Ishikawa (cell line): Measurements from ENCODE around the gene HOXD13.

ENCODE experiments used
- CEBPB ChIP-seq: IDR thresholded peaks from 2 replicates; pipeline ENCODE4 v1.6.1; 2012
- CREB1 ChIP-seq: IDR thresholded peaks from 2 replicates; pipeline ENCODE4 v1.6.1; 2012; ENCODE audit warnings: low read depth
- EGR1 ChIP-seq: IDR thresholded peaks from 2 replicates; pipeline ENCODE4 v1.6.1; 2012
- EP300 ChIP-seq: IDR thresholded peaks from 2 replicates; pipeline ENCODE4 v1.6.1; 2012; ENCODE audit warnings: borderline replicate concordance
- FOXM1 ChIP-seq: IDR thresholded peaks from 2 replicates; pipeline ENCODE4 v1.6.1; 2012; ENCODE audit warnings: low read depth, borderline replicate concordance
- NFIC ChIP-seq: IDR thresholded peaks from 2 replicates; pipeline ENCODE4 v1.6.1; 2012
- RAD21 ChIP-seq: IDR thresholded peaks from 2 replicates; pipeline ENCODE4 v1.6.1; 2012; ENCODE audit warnings: low read depth
- TAF1 ChIP-seq: IDR thresholded peaks from 2 replicates; pipeline ENCODE4 v1.6.1; 2012; ENCODE audit warnings: low read depth, mild to moderate bottlenecking
- TCF12 ChIP-seq: IDR thresholded peaks from 2 replicates; pipeline ENCODE4 v1.6.1; 2012; ENCODE audit warnings: low read depth
- TEAD4 ChIP-seq: IDR thresholded peaks from 2 replicates; pipeline ENCODE4 v1.6.1; 2012
- YY1 ChIP-seq: IDR thresholded peaks from 2 replicates; pipeline ENCODE4 v1.6.1; 2012; ENCODE audit warnings: low read depth
- ZBTB7A ChIP-seq: IDR thresholded peaks from 2 replicates; pipeline ENCODE4 v1.6.1; 2012; ENCODE audit warnings: low read depth
- TF ChIP-seq, protein P1 (sequence below): IDR thresholded peaks from 2 replicates; pipeline ENCODE4 v1.6.1; 2012
- TF ChIP-seq, protein P2 (sequence below): IDR thresholded peaks from 2 replicates; pipeline ENCODE4 v1.6.1; 2012
- TF ChIP-seq, protein P3 (sequence below): IDR thresholded peaks from 2 replicates; pipeline ENCODE4 v1.6.1; 2012; ENCODE audit warnings: low read depth, mild to moderate bottlenecking

The HOXD13 gene

DNA sequence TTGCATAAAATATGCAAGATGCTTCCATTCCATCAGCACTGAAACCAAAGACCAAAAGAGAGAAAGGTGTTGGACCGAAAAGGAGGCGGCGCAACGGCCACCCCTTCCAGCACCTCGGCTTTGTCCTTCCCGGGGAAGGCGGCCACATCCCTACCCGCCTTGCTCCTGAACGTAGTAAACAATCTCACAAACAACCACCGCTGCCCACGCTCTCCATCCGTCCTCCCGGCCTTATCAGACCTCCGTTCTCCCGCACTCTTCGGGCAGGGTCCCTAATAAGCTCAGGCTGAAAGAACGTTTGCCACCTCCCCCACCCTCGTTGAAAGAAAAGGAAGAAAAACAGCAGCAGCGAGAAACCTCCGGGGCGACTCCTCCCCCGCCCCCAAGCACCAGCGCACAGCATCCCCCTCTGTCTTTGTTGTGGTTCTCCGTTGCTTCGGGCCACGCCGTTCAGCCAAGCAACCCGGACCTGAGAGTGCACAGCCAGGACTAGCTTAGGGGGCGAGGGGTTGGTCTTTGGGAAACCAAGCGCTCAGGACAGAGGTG lies 13.2 kb upstream of the HOXD13 start:
- no peak for TF ChIP-seq NFIC
- no peak for TF ChIP-seq TCF12
- no peak for TF ChIP-seq EP300
- TF ChIP-seq TAF1, result no peak
- no peak for TF ChIP-seq ZBTB7A
- TF ChIP-seq, protein P1, sequence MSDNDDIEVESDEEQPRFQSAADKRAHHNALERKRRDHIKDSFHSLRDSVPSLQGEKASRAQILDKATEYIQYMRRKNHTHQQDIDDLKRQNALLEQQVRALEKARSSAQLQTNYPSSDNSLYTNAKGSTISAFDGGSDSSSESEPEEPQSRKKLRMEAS, result no peak
- no peak for TF ChIP-seq CEBPB
- TF ChIP-seq, protein P2, sequence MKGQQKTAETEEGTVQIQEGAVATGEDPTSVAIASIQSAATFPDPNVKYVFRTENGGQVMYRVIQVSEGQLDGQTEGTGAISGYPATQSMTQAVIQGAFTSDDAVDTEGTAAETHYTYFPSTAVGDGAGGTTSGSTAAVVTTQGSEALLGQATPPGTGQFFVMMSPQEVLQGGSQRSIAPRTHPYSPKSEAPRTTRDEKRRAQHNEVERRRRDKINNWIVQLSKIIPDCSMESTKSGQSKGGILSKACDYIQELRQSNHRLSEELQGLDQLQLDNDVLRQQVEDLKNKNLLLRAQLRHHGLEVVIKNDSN, result no peak
- no peak for TF ChIP-seq EGR1
- TF ChIP-seq RAD21, result no peak
- TF ChIP-seq CREB1, result no peak
- TF ChIP-seq, protein P3, sequence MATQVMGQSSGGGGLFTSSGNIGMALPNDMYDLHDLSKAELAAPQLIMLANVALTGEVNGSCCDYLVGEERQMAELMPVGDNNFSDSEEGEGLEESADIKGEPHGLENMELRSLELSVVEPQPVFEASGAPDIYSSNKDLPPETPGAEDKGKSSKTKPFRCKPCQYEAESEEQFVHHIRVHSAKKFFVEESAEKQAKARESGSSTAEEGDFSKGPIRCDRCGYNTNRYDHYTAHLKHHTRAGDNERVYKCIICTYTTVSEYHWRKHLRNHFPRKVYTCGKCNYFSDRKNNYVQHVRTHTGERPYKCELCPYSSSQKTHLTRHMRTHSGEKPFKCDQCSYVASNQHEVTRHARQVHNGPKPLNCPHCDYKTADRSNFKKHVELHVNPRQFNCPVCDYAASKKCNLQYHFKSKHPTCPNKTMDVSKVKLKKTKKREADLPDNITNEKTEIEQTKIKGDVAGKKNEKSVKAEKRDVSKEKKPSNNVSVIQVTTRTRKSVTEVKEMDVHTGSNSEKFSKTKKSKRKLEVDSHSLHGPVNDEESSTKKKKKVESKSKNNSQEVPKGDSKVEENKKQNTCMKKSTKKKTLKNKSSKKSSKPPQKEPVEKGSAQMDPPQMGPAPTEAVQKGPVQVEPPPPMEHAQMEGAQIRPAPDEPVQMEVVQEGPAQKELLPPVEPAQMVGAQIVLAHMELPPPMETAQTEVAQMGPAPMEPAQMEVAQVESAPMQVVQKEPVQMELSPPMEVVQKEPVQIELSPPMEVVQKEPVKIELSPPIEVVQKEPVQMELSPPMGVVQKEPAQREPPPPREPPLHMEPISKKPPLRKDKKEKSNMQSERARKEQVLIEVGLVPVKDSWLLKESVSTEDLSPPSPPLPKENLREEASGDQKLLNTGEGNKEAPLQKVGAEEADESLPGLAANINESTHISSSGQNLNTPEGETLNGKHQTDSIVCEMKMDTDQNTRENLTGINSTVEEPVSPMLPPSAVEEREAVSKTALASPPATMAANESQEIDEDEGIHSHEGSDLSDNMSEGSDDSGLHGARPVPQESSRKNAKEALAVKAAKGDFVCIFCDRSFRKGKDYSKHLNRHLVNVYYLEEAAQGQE, result no peak
- no peak for TF ChIP-seq FOXM1

DNA sequence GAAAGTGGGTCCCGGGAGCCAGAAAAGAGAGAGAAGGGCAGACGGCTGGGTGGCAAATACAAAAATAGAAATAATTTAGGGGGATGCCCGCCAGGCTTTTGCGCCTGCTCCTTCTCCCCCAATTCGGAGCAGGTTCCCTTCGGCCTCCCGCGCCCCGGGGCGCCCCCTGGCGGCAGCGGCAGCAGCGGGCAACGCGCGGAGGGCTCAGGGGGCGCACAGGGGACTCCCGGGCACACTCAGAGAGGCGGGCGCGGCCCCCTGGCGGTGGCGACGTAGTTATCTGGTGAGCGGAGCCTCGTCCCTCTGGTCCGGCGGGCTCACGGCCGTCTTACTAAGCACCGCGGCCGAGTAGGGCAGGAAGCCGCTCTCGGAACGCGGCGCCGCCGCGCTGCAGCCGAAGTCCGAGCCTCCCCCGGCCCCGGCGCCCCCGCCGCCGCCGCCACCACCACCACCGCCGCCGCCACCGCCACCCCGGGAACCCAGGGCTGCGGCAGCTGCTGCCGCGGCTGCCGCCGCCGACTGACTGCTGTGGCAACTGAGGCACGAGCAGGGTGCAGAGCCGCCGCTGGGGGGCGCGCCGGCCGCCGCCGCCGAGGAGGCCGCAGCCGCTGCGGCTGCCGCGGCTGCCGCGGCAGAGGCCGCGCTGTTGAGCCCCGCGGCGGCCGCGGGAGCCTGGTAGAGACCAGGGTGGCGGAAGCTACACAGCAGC lies 12.5 kb upstream of the HOXD13 start:
- TF ChIP-seq CREB1 (no peak), TAF1 (no peak), TCF12 (no peak), EGR1 (no peak), RAD21 (peak; percentile 42; the same call in 1 of the 2 replicates), ZBTB7A (peak; percentile 98)
- TF ChIP-seq, protein P1, result no peak
- TF ChIP-seq, protein P3, result no peak
- TF ChIP-seq, protein P2, result no peak

DNA sequence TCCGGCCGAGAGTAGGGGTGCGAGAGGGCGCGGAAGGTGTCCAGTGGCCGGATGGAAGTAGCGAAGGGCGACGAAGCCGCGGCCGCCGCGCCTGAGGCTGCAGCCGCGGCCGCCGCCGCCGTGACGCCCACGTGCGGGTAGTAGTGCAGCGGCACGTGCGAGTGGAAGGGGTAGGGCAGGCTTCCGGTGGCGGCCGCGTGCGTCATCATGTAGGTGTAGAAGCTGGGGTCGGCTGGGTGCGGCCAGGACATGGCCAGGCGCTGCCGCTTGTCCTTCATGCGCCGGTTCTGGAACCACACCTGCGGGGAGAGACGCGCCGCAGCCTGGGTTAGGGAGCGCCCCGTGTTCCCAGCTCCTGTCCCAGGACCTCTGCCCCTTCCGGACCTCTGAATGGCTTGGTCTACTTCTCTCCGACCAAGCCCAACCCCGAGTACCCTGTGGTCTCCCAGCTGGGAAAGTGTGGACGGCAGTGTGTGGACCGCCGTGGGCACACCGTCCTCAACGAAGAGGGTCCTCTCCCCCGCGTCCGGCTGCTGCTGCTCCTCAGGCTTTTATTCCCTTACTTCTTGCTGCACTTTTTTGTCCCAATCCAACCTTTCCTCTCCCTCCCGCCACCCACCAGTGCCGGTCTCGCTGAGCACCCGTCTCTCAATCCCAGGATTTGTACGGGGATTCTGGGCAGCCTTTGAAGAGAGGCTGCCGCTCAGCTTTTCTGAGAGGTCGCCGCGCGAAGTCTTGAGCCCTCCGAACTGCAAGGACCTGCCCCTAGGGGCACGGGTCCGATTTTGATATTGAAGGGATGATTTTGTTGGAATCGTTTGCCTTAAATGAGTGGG lies 11.8 kb upstream of the HOXD13 start:
- peak; percentile 35; the same call in 1 of the 2 replicates for TF ChIP-seq EGR1
- TF ChIP-seq ZBTB7A, result no peak
- no peak for TF ChIP-seq YY1
- TF ChIP-seq, protein P1, result peak; percentile 97
- no peak for TF ChIP-seq NFIC
- TF ChIP-seq, protein P2, result peak; percentile 58

DNA sequence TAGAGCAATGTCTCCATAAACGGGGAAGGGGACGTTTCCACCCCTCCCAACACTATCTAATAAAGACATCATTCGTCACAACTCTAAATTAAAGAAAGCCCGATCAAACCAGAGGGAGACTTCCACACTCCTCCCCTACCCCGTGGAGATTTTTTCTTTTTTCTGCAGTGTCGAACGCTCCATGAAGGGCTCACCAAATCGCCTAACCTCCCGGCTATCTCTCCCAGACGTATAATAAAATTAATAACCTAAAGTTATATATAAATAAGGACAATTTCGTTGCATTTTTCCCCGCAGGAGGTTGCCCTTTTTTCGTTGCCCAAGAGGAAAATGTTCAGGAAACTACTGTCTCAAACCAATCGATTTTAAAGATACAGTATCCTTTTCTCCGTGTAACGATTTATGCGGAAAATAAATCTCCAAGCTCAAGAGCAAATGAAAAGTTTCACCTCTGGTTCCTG lies 11.1 kb upstream of the HOXD13 start:
- TF ChIP-seq FOXM1 (no peak), EP300 (no peak), RAD21 (no peak), CEBPB (no peak), CREB1 (no peak), TAF1 (no peak), NFIC (no peak), ZBTB7A (no peak), TCF12 (no peak), YY1 (no peak), EGR1 (no peak), TEAD4 (no peak)
- TF ChIP-seq, protein P2, result no peak
- TF ChIP-seq, protein P3, result no peak
- TF ChIP-seq, protein P1, result no peak
